HG03060 (cell line): ENCODE measurements around the gene CTXND1.

ENCODE experiments used
- ATAC-seq: cut with Tn5 transposase; IDR thresholded peaks from one replicate; pipeline ENCODE4 v1.9.1; 2021; ENCODE audit warnings: low read depth, moderate number of reproducible peaks; ENCODE audit not compliant: unreplicated experiment

The CTXND1 gene

DNA sequence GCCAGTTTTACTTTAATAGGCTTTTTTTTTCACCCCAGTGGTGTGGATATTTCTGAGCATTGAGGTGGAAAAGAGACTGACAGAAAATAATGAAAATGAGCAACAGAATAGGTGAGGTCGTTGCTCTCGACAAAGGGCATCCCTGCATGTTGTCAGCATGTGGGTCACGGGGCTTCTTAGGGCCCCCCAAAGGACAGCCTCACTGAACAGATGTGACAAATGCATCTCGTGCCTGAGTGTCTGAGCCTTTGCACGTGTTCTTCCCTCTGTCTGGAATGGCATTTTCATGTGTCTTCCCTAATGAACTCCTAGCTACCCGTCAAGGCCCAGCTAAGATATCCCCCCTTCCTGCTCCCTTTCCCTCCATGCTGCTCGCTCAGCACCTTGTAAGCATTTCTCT lies 67.5 kb downstream of the CTXND1 start:
- ATAC-seq = no peak

DNA sequence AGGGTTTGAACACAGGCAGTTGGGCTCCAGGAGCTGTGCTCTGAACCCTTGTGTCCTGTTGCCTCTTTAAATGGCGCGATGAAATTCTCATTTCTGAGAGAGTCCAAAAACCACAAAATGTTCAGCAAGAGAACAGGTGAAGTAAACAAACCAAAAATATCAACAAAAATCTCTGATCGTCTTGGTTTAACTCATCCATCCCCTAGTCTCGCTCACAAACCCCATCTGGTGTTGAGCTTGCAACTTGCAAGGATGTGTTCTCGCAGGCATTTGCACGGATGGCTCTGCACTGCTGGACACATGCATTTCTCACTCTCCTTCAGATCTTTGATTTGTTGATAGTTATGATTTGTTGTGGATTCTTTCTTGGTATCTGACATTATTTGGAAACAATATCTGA lies 68.1 kb downstream of the CTXND1 start:
- ATAC-seq = no peak

DNA sequence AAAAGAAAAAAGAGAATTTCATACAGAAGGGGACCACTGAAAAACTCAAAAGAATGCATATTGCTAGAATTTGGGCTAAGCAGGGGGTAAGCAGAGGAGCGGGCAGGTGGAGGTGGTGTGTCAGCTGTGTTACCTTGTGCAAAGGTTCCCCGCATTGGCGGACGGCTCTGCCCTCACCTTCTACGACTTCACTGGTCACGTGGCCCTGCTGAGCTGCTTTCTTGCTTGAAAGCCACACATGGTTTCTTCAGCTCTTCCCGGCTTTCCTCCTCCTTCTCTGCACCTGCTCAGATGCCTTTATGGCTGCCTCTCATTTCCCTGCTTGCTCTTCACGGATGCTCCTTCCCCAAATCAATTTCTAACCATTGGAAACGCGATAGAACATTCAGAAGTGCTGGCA lies 68.7 kb downstream of the CTXND1 start:
- no peak for ATAC-seq

DNA sequence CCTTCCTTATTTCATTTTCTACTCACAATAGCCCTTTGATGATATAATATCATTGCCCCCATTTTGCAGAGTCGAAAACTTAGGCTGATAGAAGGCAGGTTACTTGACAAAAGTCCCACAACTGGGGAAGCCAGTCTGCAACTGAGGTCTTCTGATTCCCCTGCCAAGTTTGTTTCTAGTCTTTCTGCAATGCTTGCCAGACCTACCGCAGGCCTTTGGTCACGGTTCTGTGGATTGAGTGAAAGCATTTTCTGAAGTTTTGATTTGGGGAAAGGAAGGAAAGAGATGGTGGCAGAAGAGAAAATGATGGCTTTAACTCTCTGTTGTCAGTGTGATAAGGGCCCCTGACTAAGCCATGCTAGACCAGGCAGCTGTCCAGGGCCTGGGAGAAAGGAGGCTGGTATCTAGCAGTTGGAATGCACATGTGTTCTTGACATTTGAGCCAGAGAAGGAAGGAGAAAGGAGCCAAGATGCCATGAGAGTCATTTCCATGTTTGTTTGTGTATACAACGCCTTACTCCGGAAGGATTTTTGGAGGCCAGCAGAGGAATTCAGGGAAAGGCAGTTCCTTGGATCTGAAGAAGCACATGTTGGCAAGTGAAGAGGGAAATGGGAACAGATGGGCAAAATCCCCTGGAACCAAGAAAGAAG lies 69.3 kb downstream of the CTXND1 start:
- ATAC-seq = no peak

DNA sequence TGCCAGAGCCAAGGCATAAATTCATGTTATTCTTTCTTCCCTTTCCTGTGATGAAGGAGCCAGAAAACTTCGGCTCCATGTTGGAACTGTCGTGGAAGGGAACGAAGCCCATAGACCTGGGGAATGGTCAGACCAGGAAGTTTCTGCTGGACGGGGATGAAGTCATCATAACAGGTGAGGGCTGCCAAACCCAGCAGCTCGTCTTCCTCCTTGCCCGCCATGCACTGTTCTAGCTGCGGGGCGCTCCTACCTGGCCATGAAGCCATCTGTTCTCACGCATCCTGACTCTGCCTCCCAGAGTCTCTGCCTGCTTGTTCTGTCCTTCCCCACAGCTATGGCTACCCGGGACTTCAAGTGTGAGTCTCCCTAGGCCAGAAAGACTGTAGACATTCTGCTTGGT lies 71.0 kb downstream of the CTXND1 start:
- no peak for ATAC-seq

DNA sequence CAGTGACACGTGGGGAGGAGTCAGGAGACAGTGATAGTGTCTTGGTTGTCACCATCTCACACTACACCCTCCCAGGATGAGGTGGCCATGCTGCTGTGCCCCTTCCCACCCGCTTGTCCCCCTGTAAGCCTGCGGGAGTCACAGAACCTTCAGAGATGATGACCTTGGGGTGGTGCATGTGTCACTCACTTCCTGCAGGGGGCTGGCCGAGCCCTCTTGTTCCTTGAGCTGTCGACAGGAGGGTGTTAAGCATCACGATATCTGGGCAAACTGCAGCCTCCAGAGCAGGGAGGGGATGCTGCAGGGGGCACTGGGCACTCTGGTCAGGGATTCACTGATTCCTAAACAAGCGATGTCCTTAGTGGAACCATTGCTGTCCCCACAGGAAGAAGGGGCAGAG lies 71.5 kb downstream of the CTXND1 start:
- no peak for ATAC-seq

DNA sequence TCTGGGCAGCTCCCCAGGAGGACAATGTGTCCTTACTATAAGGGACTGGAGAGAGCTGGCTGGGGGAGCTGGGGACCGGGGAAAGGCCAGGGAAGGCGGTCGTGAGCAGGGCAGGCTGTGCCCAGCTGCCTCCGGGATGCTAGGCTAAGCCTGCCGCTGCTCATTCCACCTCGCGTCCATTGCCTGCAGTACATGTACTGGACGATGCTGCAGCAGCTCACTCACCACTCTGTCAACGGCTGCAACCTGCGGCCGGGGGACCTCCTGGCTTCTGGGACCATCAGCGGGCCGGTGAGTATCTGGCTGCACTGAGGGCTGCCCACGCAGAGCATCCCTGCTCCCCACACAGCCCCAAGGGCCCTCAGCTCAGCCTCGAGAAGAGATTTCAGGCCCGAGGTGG lies 72.1 kb downstream of the CTXND1 start:
- no peak for ATAC-seq

DNA sequence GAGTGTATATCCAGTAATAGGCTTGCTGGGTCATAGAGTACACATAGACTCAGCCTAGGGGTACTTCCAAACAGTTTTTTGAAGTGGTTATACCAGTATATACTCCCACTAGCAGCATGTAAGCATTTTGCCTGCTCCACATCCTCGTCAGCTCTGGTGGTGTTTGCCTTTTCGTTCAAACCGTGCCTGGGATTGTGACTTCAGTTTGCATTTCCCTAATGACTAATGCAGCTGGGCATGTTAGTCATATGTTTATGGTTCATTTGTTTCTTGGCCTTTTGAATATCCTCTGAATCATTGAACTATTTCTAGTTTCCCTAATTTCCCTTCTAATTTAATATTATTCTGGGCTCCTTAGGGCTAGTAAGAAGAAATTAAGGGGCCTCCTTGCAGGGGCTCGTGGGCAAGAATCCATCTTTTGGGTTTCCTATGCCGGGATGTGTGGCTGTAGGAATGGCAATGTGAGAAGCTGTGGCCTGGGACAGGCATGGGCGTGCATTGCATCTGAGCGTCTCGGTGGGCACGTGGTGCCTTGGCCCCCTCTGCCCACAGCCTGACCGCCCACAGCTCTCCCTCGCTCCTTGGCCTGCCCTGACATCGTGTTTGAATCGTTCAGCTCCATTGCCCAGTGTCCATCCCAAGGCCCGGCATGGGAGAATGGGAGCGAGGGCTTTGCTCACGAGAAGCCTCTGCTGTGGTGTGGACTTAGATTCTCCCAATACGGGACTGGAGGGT lies 72.8 kb downstream of the CTXND1 start:
- ATAC-seq = no peak

DNA sequence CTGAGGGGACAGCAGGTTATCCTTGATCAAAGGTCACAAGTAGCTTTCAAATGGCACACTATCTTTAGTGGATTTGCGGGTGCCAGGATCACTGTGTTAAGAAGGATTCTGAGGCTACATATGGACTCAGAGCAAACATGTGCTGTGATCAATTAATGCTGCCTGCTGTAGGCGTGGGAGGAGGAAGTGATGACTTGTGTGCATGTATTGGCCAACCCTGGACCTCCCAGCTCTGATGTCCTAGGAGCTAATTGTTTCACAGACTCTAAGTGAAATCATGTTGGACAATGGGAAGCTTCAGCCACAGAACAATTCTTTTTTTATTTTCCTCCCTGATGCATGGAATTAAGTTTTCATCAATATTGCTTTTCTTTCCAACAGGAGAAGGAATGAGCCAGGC lies 74.9 kb downstream of the CTXND1 start:
- ATAC-seq = no peak

DNA sequence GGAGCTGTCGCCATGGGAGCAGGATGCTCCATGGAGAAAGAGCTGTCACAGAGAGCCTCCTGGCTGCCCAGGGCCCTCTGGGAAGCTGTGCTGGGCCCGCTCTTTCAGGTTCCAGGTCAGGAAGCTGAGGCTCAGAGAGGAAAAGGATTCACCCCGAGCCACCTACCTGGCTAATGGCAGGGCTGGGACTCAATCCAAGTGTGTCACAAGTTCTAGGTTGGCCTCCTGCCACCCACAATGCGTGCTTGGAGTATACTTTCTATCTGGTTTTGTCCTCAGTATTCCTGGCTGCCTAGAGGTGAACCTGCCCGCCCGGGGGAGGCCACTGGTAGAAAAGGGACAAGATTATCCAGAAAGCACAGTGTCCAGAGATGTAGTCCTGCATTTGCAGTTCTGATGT lies 75.6 kb downstream of the CTXND1 start:
- ATAC-seq = no peak

DNA sequence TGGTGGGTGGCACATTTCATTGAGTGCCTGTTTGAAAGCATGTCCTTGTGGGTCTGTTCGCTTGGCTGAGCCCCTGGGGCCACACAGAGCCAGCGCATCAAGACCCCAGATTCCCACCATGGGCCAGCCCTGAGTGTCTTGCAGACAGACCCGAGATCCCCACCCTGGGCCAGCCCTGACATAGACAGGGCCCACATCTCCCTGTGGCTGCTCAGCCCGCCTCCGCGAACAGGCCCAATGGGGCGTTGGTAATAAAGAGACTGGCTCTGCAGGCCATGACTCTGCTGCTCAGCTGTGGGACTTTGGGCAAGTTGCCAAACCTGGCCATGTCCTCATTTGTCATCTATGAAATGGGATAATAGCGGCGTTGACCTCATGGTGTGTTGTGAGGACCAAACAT lies 76.6 kb downstream of the CTXND1 start:
- ATAC-seq = no peak

DNA sequence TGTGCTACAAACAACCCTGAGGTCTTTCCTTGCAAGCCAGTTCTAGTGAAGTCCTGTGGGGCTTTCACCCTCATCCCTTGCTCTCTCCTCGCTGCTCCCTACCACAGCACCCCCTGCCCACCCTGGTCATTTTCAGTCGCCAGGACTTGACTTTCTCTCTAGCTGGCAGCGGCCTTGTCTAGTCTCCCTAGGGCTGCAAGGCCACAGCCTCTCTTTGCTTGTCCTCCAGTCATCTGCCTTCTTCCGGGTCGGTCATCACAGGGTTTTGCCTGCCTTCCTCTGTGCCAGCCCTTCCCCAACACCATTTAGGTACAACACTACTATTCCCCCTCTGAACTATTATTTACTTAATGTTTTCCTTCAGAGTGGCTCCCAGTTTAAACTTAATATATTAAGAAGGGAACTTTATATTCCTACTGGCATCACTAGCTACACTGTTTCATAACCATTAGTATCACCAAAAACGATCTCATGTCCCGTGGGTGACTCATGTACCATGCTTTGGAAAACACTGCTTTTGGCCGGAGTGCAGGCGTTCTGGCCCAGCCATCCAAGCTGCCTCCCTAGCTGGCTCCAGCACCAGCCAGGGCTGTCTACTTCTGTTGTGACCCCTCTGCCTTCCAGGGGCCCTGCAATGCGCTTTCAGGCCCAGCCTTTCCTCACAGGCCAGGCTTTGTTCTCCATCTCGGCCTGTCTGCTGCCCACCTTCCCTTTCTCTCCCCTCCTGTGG lies 77.8 kb downstream of the CTXND1 start:
- ATAC-seq = no peak

DNA sequence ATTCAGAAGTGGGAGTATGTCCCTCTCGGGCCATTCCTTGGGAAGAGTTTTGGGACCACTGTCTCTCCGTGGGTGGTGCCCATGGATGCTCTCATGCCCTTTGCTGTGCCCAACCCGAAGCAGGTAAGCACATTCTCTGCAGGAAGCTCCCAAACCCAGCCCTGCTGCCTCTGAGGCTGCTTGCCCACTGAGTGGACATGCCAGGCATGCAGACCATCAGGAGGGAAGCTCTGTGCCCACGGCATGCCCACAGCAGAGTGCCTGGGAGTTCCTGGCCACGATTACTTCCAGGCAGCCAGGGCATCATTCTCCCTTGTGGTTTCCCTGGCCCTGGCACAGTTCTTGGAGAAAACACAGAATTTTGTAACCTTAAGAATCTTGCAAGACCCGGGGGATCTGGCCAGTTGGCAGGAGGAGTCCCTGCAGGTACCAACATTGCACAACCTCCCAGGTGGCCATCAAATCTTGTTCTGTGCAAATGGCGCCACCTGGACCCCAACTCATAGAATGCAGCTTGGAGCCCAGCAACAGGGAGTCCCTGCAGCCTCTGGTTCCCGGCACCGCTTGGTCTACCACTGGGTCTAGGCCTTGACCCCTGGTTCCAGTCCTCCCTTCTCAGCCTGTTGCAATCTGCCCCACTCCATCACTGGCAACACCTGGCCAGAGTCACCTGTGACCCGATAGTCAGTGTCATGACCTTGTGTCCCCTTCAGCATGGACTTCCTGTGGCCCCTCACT lies 78.8 kb downstream of the CTXND1 start:
- ATAC-seq = no peak

DNA sequence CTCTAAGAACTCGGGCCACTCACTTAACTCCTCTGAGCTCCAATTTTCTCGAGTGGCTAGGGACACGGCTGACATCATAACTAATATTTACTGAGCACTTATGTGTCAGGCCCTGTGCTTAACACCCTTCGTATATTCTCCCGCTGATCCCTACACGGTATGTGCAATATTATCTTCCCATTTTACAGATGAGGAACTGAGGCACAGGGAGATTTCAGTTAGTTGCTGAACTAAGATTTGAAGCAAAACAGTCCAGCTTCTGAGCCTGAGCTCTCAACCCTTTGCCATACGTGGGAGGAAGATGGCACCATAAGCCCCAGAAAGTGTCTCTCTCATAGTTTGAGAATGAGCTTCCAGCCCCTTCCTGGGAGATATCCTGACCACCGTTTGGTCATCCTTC lies 79.6 kb downstream of the CTXND1 start:
- no peak for ATAC-seq

DNA sequence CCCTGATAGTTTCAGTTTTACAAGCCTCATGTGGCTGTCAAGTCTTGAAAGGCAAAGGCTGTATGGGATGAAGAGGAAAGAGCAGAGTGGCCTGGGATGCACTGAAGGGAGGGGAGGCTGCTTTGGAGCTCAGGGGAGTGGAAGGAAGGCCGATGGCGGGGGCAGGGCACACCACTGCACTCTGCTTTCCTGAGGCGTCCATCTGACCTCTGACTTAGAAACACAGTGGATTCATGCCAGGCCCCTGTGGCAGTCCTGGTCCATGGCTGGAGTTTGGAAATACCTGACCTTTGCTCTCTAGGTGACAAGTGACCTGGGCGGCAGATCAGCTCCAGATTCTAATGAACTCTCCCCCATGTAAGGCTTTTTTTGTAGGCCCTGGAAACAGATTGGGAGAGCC lies 80.2 kb downstream of the CTXND1 start:
- ATAC-seq = no peak

DNA sequence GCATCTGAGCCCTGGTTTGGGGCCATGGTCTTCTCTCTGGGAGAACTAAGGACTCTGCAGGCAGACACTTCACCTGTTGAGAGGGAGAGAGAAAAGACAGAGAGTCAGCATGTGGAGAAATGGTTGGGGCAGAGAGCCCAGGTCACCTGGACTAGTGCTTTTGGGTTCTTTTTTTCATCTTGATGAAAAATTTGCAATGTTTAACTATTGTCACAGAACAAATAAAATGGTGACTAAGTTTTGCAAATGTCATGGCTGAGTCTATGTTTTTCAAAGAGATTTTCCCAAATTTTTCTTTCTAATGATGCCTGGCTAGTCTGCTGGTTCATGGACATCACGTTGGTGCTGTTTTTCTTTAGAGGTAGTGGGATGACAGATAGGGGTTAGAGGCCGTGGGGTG lies 81.4 kb downstream of the CTXND1 start:
- no peak for ATAC-seq

DNA sequence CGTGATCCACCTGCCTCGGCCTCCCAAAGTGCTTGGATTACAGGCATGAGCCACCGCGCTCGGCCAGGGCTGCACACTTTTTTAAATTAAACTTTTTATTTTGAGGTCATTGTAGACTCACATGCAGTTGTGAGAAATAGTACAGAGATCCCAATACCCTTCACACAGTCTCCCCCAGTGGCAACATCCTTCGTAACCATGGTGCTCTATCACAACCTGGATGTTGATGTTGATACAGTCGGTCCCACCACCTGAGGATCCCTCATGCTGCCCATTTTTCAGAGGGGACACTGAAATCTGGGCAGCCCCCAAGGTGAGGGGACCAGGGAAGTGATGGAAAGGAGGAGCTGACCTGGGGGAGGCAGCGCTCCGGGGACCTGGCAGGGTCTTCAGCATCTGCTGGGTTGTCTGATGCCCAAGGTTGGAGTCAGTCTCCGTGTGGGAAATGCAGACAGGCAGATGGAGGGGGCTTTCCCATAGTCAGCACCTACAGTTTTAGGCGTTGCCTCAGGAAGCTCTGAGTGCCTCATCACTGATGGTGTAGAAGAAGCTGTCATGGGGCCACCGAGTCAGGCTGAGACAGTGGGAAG lies 82.2 kb downstream of the CTXND1 start:
- ATAC-seq = no peak

DNA sequence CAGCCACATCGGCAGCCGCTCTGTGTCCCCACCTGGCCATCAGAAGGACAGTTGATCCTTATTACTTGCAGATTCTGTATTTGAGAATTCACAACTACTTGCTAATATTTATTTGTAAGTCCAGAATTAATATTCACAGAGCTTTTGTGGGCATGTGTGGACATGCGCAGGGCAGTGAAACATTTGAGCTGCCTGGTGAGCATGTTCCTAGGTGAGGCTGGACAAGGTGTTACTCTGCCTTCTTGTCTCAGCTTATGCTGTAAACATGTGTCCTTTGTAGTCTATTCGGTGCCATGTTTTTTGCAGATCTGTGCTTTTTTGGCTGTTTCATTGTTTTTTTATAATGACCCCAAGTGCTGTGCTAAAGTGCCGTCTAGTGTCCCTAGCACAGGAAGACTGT lies 83.6 kb downstream of the CTXND1 start:
- no peak for ATAC-seq

DNA sequence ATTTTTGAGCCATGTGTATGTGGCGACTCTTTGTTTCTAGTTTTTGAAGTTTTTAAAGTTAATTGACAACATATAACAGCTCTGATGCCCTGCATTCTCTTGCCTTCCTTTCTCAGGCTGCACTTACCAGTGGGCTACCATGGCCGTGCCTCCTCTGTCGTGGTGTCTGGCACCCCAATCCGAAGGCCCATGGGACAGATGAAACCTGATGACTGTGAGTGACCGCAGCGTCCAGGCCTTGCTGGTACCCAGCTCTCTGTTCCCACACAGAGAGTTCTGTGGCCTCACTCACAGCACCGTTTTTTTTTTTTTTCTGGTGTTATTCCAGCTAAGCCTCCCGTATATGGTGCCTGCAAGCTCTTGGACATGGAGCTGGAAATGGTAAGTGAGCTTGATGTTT lies 84.1 kb downstream of the CTXND1 start:
- ATAC-seq = no peak

DNA sequence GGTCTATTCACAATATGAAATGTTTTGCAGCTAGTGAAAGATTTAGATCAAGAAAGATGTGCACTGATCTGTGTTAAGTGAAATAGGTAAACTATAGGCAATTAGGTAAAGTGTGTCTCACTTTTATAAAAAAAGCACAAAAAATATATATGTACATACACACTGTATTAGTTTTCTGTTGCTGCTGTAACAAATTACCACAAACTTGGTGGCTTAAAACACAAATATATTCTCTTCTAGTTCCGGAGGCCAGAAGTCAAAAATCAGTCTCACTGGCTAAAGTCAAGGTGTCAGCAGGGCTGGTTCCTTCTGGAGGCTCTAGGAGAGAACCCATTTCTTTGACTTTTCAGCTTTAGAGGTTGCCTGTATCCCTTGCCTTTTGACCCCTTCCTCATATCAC lies 88.1 kb downstream of the CTXND1 start:
- ATAC-seq = no peak

DNA sequence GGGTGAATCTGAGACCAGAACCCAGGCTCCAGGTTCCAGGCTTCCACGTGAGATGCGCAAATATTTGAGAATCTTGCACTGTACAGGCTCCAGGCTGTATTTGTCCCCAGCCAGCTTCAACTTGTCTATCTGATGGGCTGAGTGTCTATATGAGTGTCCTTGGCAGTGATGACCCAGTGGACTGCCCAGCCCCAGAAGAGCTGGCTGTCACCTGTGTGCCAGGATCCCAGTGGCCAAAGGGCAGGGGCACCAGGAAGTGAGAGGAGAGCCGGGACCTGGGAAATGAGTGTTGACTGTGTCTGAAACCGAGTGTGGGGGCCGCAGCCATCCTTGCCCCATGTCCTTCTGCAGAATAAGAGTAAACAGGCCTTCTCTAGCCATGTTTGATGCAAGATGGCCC lies 88.8 kb downstream of the CTXND1 start:
- ATAC-seq = no peak
